ENCODE data around the gene TIAM2. TPM values are rescaled to one million over a fixed set of nuclear protein-coding genes. Genes with fewer than 3 reads are reported as not detected.
"Not testable (repeated sequence)": the region's sequence is repeated elsewhere in the genome, so short reads cannot be mapped to it uniquely, and the experiment has no call there.

TIAM2 gene
- 24.6 TPM for total RNA-seq

GRCh38 chr6:154995254-154996015 is at the start of gene TIAM2:
TSS of gene TIAM2 (plus strand) at chr6:154995315. CDS start at chr6:155129224, 133,909 bp downstream.
- no peak for DNase-seq (ENCODE audit: low spot score)

GRCh38 chr6:154950979-154951344 is 44.2 kb upstream of the TIAM2 start:
- no peak for DNase-seq (ENCODE audit: low spot score)

GRCh38 chr6:154951345-154952200 is 43.5 kb upstream of the TIAM2 start:
- no peak for DNase-seq (ENCODE audit: low spot score)

GRCh38 chr6:154953644-154954043 is 41.5 kb upstream of the TIAM2 start:
- no peak for DNase-seq (ENCODE audit: low spot score)

GRCh38 chr6:154954347-154954746 is 40.8 kb upstream of the TIAM2 start:
- no peak for DNase-seq (ENCODE audit: low spot score)

GRCh38 chr6:154956771-154957522 is 38.2 kb upstream of the TIAM2 start:
- DNase-seq (ENCODE audit: low spot score): no peak

GRCh38 chr6:154958469-154958868 is 36.6 kb upstream of the TIAM2 start:
- no peak for DNase-seq (ENCODE audit: low spot score)

GRCh38 chr6:154960299-154960843 is 34.7 kb upstream of the TIAM2 start:
- peak; percentile 82 for DNase-seq (ENCODE audit: low spot score)

- no peak for DNase-seq (ENCODE audit: low spot score)
These were observed 34.1 kb upstream of the TIAM2 start for GRCh38 chr6:154960854-154961530.

- no peak for DNase-seq (ENCODE audit: low spot score)
These were observed 32.4 kb upstream of the TIAM2 start for GRCh38 chr6:154962753-154963152.

- DNase-seq (ENCODE audit: low spot score): not testable (repeated sequence)
These were observed 28.9 kb upstream of the TIAM2 start for GRCh38 chr6:154966065-154966770.

GRCh38 chr6:154969796-154970195 is 25.3 kb upstream of the TIAM2 start:
- DNase-seq (ENCODE audit: low spot score): no peak

GRCh38 chr6:154974485-154975149 is 20.5 kb upstream of the TIAM2 start:
- no peak for DNase-seq (ENCODE audit: low spot score)

- no peak for DNase-seq (ENCODE audit: low spot score)
These were observed 17.5 kb upstream of the TIAM2 start for GRCh38 chr6:154977588-154977987.

GRCh38 chr6:154980273-154981078 is 14.6 kb upstream of the TIAM2 start:
- DNase-seq (ENCODE audit: low spot score): no peak

- peak; percentile 69 for DNase-seq (ENCODE audit: low spot score)
These were observed 13.8 kb upstream of the TIAM2 start for GRCh38 chr6:154981079-154981870.

- no peak for DNase-seq (ENCODE audit: low spot score)
These were observed 11.0 kb upstream of the TIAM2 start for GRCh38 chr6:154984146-154984545.

GRCh38 chr6:154986787-154987235 is 8.3 kb upstream of the TIAM2 start:
- DNase-seq (ENCODE audit: low spot score): no peak

All from mucosa of gallbladder (tissue), 1 donor.